HepG2 (cell line): ENCODE measurements around the gene GARS1. TPM values are rescaled to one million over a fixed set of nuclear protein-coding genes. Genes with fewer than 3 reads are reported as not detected.

Source experiments
- ATRX ChIP-seq: sonication (generic); formaldehyde crosslinking; IDR thresholded peaks from 2 replicates; pipeline ENCODE4 v1.4.0; 2020; ENCODE audit warnings: missing genetic modification reagents, borderline replicate concordance
- DDIT3 ChIP-seq: sonication (generic); formaldehyde crosslinking; IDR thresholded peaks from 2 replicates; pipeline ENCODE4 v1.4.0; 2020; ENCODE audit warnings: mild to moderate bottlenecking, missing genetic modification reagents
- ETS1 ChIP-seq: sonication (generic); formaldehyde crosslinking; IDR thresholded peaks from 2 replicates; pipeline ENCODE4 v1.4.0; 2020; ENCODE audit warnings: missing genetic modification reagents
- HNRNPK ChIP-seq: fragments of 200-400 bp; formaldehyde crosslinking; IDR thresholded peaks from 2 replicates; pipeline ENCODE4 v1.6.1; 2018; ENCODE audit warnings: low read length, low read depth, moderate library complexity, mild to moderate bottlenecking; ENCODE audit not compliant: poor library complexity, severe bottlenecking
- IRF9 ChIP-seq: sonication (generic); formaldehyde crosslinking; IDR thresholded peaks from 2 replicates; pipeline ENCODE4 v1.8.0; 2022; ENCODE audit warnings: missing genetic modification reagents, mild to moderate bottlenecking, borderline replicate concordance
- NFYB ChIP-seq: sonication (generic); formaldehyde crosslinking; IDR thresholded peaks from 2 replicates; pipeline ENCODE4 v1.4.0; 2020; ENCODE audit warnings: missing genetic modification reagents
- SP5 ChIP-seq: IDR thresholded peaks from 2 replicates; pipeline ENCODE4 v1.6.1; 2016; ENCODE audit warnings: low read depth, borderline replicate concordance
- YEATS4 ChIP-seq: sonication (generic); formaldehyde crosslinking; IDR thresholded peaks from 2 replicates; pipeline ENCODE4 v1.4.0; 2020; ENCODE audit warnings: missing genetic modification reagents, borderline replicate concordance
- ZNF230 ChIP-seq: sonication (generic); formaldehyde crosslinking; IDR thresholded peaks from 2 replicates; pipeline ENCODE4 v1.4.0; 2020; ENCODE audit warnings: mild to moderate bottlenecking, missing genetic modification reagents
- ZNF274 ChIP-seq: sonication (generic); formaldehyde crosslinking; IDR thresholded peaks from 2 replicates; pipeline ENCODE4 v1.5.1; 2020; ENCODE audit warnings: mild to moderate bottlenecking, missing genetic modification reagents
- ZNF550 ChIP-seq: sonication (generic); formaldehyde crosslinking; IDR thresholded peaks from 2 replicates; pipeline ENCODE4 v1.4.0; 2020; ENCODE audit warnings: mild to moderate bottlenecking, missing genetic modification reagents, borderline replicate concordance
- ZNF580 ChIP-seq: IDR thresholded peaks from 2 replicates; pipeline ENCODE4 v1.6.1; 2016; ENCODE audit warnings: low read depth, borderline replicate concordance
- ZNF646 ChIP-seq: sonication (generic); formaldehyde crosslinking; IDR thresholded peaks from 2 replicates; pipeline ENCODE4 v1.9.0; 2021; ENCODE audit warnings: mild to moderate bottlenecking, missing genetic modification reagents
- ZNF770 ChIP-seq: sonication (generic); formaldehyde crosslinking; IDR thresholded peaks from 2 replicates; pipeline ENCODE4 v1.5.0; 2020; ENCODE audit warnings: mild to moderate bottlenecking, missing genetic modification reagents
- ZZZ3 ChIP-seq: sonication (generic); formaldehyde crosslinking; IDR thresholded peaks from 2 replicates; pipeline ENCODE4 v1.4.0; 2020; ENCODE audit warnings: missing genetic modification reagents, mild to moderate bottlenecking, borderline replicate concordance
- polyA plus RNA-seq, 8 experiments: library from polyadenylated mRNA; depleted of rRNA in 3 of 8; stranded (reverse) in 7 of 8; unstranded in 1 of 8; fragments of >200 nt; fragmentation: Illumina TruSeq in 4 of 8; extraction: Trizol in 4 of 8; gene quantifications; 2 replicates each; pipeline versions ENCODE4 v1.2.1 to v1.2.3, GENCODE V29; 2011 to 2016; ENCODE audit warnings: low read depth in 4 of 8, missing spikeins in 1 of 8, mixed read lengths in 1 of 8; ENCODE audit not compliant: insufficient read depth in 1 of 8
- total RNA-seq, 5 experiments: library from RNA; depleted of rRNA; stranded (reverse); fragments of >200 nt; fragmentation: Illumina TruSeq; extraction: Trizol; gene quantifications; 2 replicates each; pipeline ENCODE4 v1.2.3, GENCODE V29; 2016; ENCODE audit warnings: low read depth in 1 of 5

GARS1 gene
- total and polyA plus RNA-seq, 2 of the 13 experiments (the other 11 are each of a cell fraction or from before 2014, with no cell fraction given), result 140 to 460 TPM

- TF ChIP-seq ZNF646 (CRISPR knock-in tag), result peak; percentile 15; the same call in 1 of the 2 replicates
- peak; percentile 44; the same call in 1 of the 2 replicates for TF ChIP-seq IRF9 (CRISPR knock-in tag)
- no peak for TF ChIP-seq ZNF770 (CRISPR knock-in tag)
- no peak for TF ChIP-seq ATRX (CRISPR knock-in tag)
- peak; percentile 90 for TF ChIP-seq ZNF580 (CRISPR knock-in tag)
- peak; percentile 92; the same call in 1 of the 2 replicates for TF ChIP-seq ETS1 (CRISPR knock-in tag)
- TF ChIP-seq DDIT3 (CRISPR knock-in tag), result 0 out of 2 replicates have a peak, but pooled peaks have one; percentile 81
- TF ChIP-seq YEATS4, result peak; percentile 100
- 0 out of 2 replicates have a peak, but pooled peaks have one; percentile 34 for TF ChIP-seq NFYB (CRISPR knock-in tag)
- TF ChIP-seq ZNF230 (CRISPR knock-in tag), result peak; percentile 76
- TF ChIP-seq ZZZ3 (CRISPR knock-in tag), result peak; percentile 88; the same call in 1 of the 2 replicates
- TF ChIP-seq SP5, result no peak
- no peak for TF ChIP-seq ZNF274 (CRISPR knock-in tag)
- TF ChIP-seq ZNF550 (CRISPR knock-in tag), result peak; percentile 26
- TF ChIP-seq HNRNPK, result peak; percentile 88
Measured at GRCh38 chr7:30594540-30595435, at the start of gene GARS1 (continued).
